GM19324 (cell line): ENCODE measurements around the gene ITPRID1.
"Not testable (repeated sequence)": the region's sequence is repeated elsewhere in the genome, so short reads cannot be mapped to it uniquely, and the experiment has no call there.

Experiments
- ATAC-seq: cut with Tn5 transposase; IDR thresholded peaks from one replicate; pipeline ENCODE4 v1.9.1; 2021; ENCODE audit warnings: mild to moderate bottlenecking, moderate library complexity; ENCODE audit not compliant: unreplicated experiment, low FRiP score

The ITPRID1 gene

GRCh38 chr7:31512166-31512565 lies 1.7 kb upstream of the ITPRID1 start:
- no peak for ATAC-seq

DNA sequence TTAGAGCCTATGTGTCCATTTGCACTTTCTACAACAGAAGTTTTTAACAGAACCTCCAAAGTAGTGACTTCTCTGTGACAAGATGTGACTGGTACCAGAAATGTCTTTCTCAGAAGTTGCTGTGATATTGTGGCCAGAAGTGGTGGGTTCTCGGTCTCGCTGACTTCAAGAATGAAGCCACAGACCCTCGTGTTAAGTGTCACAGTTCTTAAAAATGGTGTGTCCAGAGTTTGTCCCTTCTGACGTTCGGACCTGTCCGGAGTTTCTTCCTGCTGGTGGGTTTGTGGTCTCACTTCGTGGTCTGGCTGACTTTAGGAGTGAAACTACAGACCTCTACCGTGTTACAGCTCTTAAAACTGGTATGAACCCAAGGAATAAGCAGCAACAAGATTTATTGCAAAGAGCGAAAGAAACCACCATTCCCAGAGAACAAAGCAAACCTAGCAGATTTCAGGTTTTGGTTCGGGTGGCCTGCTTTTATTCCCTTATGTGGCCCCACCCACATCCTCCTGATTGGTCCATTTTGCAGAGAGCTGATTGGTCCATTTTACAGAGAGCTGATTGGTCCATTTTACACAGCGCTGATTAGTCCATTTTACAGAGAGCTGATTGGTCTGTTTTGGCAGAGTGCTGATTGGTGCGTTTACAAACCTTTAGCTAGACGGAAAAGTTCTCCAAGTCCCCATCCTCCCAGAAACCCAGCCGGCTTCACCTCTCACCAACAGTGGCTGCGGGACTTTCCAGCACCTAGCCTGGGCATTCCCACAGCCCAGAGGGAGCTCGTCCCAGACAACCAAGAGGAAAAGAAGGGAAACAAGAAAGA lies 3.0 kb downstream of the ITPRID1 start:
- no peak for ATAC-seq

GRCh38 chr7:31517513-31517912 lies 3.6 kb downstream of the ITPRID1 start:
- no peak for ATAC-seq

DNA sequence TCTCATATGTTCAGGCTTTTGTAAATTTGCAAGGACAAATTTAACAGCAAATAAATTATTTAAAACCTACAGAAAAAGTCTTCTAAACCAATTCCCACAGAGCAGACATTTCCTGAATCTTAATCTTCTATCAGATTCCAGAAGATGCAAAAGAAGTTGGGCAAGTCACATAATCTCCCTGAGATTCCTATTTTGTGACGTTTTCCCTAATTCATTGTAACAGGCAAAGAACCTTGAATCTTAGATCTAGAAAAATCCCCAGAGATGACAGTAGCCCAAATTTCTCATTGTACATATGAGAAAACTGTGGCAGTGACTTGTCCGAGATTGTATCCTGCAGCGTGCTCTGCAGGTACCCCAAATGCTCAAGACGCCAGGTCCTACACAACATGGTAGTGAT lies 4.9 kb downstream of the ITPRID1 start:
- ATAC-seq: no peak

- no peak for ATAC-seq
Observed at GRCh38 chr7:31521336-31522010, 7.6 kb downstream of the ITPRID1 start.

GRCh38 chr7:31526864-31527263 lies 13.0 kb downstream of the ITPRID1 start:
- no peak for ATAC-seq

GRCh38 chr7:31529103-31529502 lies 15.2 kb downstream of the ITPRID1 start:
- ATAC-seq: no peak

DNA sequence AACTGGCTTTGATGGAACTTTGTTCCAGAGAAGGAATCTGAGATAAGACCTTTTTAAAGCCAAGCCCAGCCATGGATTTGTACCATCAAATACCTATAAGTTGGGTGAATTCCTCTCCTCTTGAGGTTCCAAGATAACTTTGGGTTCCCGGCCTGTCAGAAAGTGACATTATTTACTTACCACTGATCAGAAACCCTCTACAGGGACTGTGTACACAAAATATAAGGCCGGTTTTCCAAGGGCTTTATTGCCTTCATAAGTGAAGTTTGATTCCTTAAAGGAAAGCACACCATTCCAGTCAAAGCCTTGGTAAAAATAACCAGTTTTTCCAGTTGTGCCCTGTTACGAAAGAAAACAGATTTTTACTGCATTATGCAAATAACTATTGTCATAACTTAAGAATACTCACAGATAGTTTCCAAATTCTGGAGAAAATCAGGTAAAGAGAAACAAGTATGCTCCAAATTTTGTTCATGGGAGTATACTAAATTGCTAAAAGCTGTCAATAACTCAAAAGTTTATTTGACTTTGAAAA lies 26.8 kb downstream of the ITPRID1 start:
- not testable (repeated sequence) for ATAC-seq

DNA sequence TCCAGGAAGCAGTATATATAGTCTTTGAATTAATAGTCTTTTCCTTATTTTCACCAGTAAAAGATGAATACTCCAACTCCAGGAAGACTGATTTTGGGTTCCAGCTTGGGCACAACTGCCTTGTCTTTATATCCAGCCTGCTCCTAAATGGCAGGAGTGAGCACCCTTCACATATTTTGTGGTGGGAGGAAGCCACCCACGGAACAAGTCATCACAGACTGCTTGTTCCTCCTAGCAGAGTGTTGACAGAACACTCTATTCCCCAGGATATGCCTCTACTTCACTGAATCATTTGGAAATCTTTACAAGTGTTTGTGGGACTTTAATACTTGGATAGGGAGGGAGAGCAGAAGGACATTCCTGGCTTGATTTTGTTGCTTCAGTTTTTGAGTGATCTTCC lies 31.7 kb downstream of the ITPRID1 start:
- no peak for ATAC-seq

GRCh38 chr7:31549611-31550010 lies 35.7 kb downstream of the ITPRID1 start:
- no peak for ATAC-seq

DNA sequence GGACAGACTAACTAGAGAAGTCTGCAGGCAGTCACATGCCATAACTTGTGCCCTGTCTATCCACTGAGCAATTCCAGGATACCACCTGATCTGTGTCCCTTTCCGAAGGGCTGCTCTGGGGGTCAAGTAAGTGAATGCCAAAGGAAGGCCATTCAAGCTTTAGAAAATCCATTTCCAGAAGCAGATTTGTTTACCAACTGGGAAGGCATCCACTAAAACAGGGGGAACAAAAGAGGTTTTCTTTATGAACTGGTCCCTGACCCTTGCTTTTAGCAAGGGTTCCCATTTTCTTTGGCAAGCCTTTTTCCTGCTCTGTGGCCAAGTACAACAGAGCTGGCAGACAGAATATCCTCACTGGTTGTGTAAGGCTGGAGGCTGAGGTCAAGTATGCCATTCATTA lies 36.5 kb downstream of the ITPRID1 start:
- ATAC-seq: no peak

DNA sequence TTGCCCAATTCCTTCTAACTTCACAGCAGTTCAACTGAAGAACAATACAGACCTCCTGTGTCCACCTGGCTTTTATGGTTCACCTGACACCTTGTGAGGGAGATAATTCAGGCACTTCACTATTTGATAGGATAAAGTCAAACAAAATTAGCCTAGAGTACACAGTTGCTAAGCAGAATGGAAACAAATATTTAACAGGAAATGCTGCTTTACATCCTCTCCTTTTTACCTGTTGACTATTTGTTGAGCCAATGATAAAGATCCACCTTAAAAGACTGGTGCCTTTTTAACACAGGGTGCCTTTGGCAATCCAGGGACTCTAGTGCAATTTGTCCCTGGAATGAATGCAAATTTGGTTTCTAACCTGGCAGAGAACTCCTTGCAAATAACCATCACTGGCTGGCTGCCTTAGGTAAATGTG lies 39.8 kb downstream of the ITPRID1 start:
- no peak for ATAC-seq

DNA sequence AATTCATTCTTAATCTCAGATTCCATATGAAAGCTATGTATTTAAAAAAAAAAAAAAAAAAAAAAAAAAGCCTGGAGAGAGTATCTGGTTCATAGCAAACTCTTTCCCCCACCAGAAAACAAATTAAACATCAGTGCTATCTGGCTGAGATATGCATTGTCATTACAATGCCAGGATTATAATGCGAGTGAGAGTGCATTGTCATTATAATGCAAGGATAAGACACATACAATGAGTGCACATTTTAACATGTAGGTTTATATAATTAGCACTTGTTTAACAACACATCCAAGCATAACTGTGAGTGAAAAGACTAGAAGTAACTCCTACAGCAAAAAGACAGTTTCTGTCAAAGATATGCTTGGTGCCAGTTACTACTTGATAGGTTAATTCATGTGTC lies 48.1 kb downstream of the ITPRID1 start:
- ATAC-seq: no peak

DNA sequence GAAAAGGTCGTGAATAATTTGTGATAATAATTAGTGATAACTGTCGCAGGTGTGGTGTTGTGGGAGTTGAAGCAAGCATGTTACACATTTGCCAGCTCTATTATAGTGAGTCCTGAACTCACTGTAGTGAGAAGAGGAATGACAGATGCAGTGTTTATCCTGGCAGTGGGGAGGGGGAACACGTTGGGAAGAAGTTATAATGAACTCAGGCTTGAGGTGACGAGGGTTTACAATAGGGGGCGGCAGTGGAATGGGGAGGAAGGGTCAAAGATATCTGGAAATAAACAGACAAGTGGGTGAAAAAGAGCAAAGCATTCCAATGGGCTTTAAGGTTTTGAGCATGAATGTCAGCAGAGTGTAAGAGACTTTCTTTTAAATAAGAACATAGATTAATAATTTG lies 49.6 kb downstream of the ITPRID1 start:
- ATAC-seq: no peak

DNA sequence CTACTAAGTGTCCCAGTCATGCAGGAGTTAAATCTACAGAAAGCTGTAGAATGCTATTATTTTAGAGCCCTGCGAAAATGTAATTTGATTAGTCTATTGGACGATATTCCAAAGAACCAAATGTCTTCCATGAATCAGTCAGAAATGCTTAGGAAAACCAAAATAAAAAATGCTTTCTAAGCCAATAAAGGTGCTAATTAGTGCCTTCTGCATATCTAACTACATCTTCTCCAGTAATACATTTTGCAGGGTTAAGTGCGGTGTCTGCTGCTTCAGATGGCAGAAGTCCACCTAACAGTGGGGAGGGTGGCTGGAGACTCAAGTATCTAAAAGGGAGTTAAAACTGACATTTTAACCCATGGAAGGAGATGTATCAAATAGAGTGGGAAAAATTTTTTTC lies 50.1 kb downstream of the ITPRID1 start:
- no peak for ATAC-seq

- no peak for ATAC-seq
Observed at GRCh38 chr7:31564661-31565060, 50.8 kb downstream of the ITPRID1 start.

GRCh38 chr7:31569528-31569927 lies 55.6 kb downstream of the ITPRID1 start:
- ATAC-seq: no peak

DNA sequence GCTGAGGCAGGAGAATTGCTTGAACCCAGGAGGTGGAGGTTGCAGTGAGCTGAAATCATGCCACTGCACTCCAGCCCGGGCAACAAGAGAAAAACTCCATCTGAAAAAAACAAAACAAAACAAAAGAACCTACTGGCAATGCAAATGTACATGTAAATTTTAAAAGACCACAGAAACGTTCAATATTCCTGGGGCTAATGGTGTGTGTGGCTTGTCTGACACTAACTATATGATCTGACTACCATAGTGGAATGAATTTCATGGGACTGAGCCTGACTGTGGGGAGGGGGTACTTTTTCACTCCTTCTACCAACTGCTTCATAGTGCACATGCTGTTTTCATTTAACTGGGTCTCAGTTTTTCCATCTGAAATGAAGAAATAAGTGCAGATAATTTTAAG lies 69.6 kb downstream of the ITPRID1 start:
- ATAC-seq: no peak

DNA sequence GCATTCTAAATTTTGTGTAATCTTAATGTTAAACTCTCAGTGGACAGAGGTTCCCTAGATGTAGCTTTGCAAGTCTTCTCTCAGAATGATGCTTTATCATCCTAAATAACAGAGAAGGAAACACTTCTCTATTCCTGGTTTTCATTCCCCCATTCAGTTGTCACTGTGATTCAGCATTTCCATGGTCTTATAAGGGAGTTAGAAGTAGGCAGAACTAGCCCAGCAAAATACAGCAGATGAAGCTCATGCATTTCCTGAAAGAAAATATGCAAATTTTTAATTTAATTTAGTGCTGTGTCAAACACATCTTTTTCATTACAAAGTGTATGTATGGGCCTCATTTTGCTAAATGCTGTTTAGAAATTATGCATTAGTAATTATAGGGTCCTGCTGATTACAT lies 70.1 kb downstream of the ITPRID1 start:
- no peak for ATAC-seq

- ATAC-seq: no peak
Observed at GRCh38 chr7:31595390-31595789, 81.5 kb downstream of the ITPRID1 start.

- no peak for ATAC-seq
Observed at GRCh38 chr7:31602041-31602625, 88.2 kb downstream of the ITPRID1 start.
